Fibroblast of peridontal ligament (primary cell): Measurements from ENCODE around the gene MORF4L1.
"Not testable (repeated sequence)": the region's sequence is repeated elsewhere in the genome, so short reads cannot be mapped to it uniquely, and the experiment has no call there.

Source experiments
- DNase-seq: peaks from one replicate; pipeline ENCODE4 v3.0.0-alpha.2; 2010; ENCODE audit errors: extremely low read depth

The MORF4L1 gene

GRCh38 chr15:78925956-78926743 lies 53.5 kb downstream of the MORF4L1 start:
- DNase-seq = no peak

- DNase-seq = no peak
Measured at GRCh38 chr15:78927077-78927790, 54.5 kb downstream of the MORF4L1 start.

GRCh38 chr15:78928176-78928575 lies 55.5 kb downstream of the MORF4L1 start:
- DNase-seq = not testable (repeated sequence)

- no peak for DNase-seq
Measured at GRCh38 chr15:78928616-78929093, 56.0 kb downstream of the MORF4L1 start.

- DNase-seq = no peak
Measured at GRCh38 chr15:78929536-78930264, 57.0 kb downstream of the MORF4L1 start.

GRCh38 chr15:78930577-78931388 lies 58.1 kb downstream of the MORF4L1 start:
- peak; percentile 70 for DNase-seq

GRCh38 chr15:78931439-78932257 lies 59.0 kb downstream of the MORF4L1 start:
- DNase-seq = no peak

GRCh38 chr15:78932258-78932808 lies 59.6 kb downstream of the MORF4L1 start:
- DNase-seq = no peak

- DNase-seq = no peak
Measured at GRCh38 chr15:78933187-78933822, 60.6 kb downstream of the MORF4L1 start.

GRCh38 chr15:78933823-78934654 lies 61.3 kb downstream of the MORF4L1 start:
- DNase-seq = peak; percentile 38

GRCh38 chr15:78934655-78935023 lies 61.9 kb downstream of the MORF4L1 start:
- no peak for DNase-seq

- no peak for DNase-seq
Measured at GRCh38 chr15:78937132-78937739, 64.5 kb downstream of the MORF4L1 start.

GRCh38 chr15:78938658-78939488 lies 66.2 kb downstream of the MORF4L1 start:
- DNase-seq = no peak

GRCh38 chr15:78942741-78943140 lies 70.1 kb downstream of the MORF4L1 start:
- no peak for DNase-seq

GRCh38 chr15:78943692-78944091 lies 71.0 kb downstream of the MORF4L1 start:
- DNase-seq = no peak

- no peak for DNase-seq
Measured at GRCh38 chr15:78944202-78944625, 71.5 kb downstream of the MORF4L1 start.

GRCh38 chr15:78944669-78945407 lies 72.1 kb downstream of the MORF4L1 start, which contains the start of gene CTSH:
TSS of gene CTSH (minus strand) at chr15:78945046. CDS start at chr15:78944981, 65 bp downstream.
- no peak for DNase-seq
